Measurements from ENCODE around the gene SPRR1A. TPM values are rescaled to one million over a fixed set of nuclear protein-coding genes. Genes with fewer than 3 reads are reported as not detected.

Gene SPRR1A
- polyA plus RNA-seq, 3 donors = not detected

- DNase-seq = no peak
These were observed 47.0 kb downstream of the SPRR1A start, which contains the start of gene SPRR1B for GRCh38 chr1:153030895-153031294. Gene SPRR1B (plus strand): TSS chr1:153031203. CDS start chr1:153032346, 1,143 bp downstream.

- no peak for DNase-seq
These were observed 48.2 kb downstream of the SPRR1A start for GRCh38 chr1:153032073-153032472.

GRCh38 chr1:153032677-153033308, 48.9 kb downstream of the SPRR1A start:
- peak; percentile 12 for DNase-seq

GRCh38 chr1:153035211-153035610, 51.3 kb downstream of the SPRR1A start:
- DNase-seq = no peak

Other genes starting within 250 kb of the SPRR1A start
- gene KPRP, start 226.1 kb upstream of the SPRR1A start, polyA plus RNA-seq (ENCODE audit: insufficient read length in 3 of 3) = not detected
- gene LCE1F, start 208.9 kb upstream of the SPRR1A start, polyA plus RNA-seq (ENCODE audit: insufficient read length in 3 of 3) = not detected
- gene LCE1E, start 197.8 kb upstream of the SPRR1A start, polyA plus RNA-seq (ENCODE audit: insufficient read length in 3 of 3) = not detected
- gene LCE1D, start 187.4 kb upstream of the SPRR1A start, polyA plus RNA-seq (ENCODE audit: insufficient read length in 3 of 3) = not detected
- not detected for gene LCE1C, start 177.4 kb upstream of the SPRR1A start, polyA plus RNA-seq (ENCODE audit: insufficient read length in 3 of 3)
- gene LCE1B, start 172.1 kb upstream of the SPRR1A start, polyA plus RNA-seq (ENCODE audit: insufficient read length in 3 of 3) = not detected
- gene LCE1A, start 156.6 kb upstream of the SPRR1A start, polyA plus RNA-seq (ENCODE audit: insufficient read length in 3 of 3) = not detected
- gene LCE6A, start 141.2 kb upstream of the SPRR1A start, polyA plus RNA-seq (ENCODE audit: insufficient read length in 3 of 3) = not detected
- not detected for gene LCE7A, start 124.1 kb upstream of the SPRR1A start, polyA plus RNA-seq (ENCODE audit: insufficient read length in 3 of 3)
- gene SMCP, start 105.8 kb upstream of the SPRR1A start, polyA plus RNA-seq (ENCODE audit: insufficient read length in 3 of 3) = not detected
- gene IVL, start 75.5 kb upstream of the SPRR1A start, polyA plus RNA-seq (ENCODE audit: insufficient read length in 3 of 3) = under 1 TPM; 0.16 to 0.36 (median 0.21) TPM
- not detected for gene SPRR5, start 36.9 kb upstream of the SPRR1A start, polyA plus RNA-seq (ENCODE audit: insufficient read length in 3 of 3)
- gene SPRR4, start 13.4 kb upstream of the SPRR1A start, polyA plus RNA-seq (ENCODE audit: insufficient read length in 3 of 3) = not detected
- under 1 TPM in 1 of 3 donors, not detected in 2; 0.23 TPM for gene SPRR3, start 17.7 kb downstream of the SPRR1A start, polyA plus RNA-seq (ENCODE audit: insufficient read length in 3 of 3)
- not detected for gene SPRR1B, start 47.1 kb downstream of the SPRR1A start, polyA plus RNA-seq (ENCODE audit: insufficient read length in 3 of 3)
- gene SPRR2D, start 57.0 kb downstream of the SPRR1A start, polyA plus RNA-seq (ENCODE audit: insufficient read length in 3 of 3) = under 1 TPM in 1 of 3 donors, not detected in 2; 0.14 TPM
- not detected for gene SPRR2A, start 73.4 kb downstream of the SPRR1A start, polyA plus RNA-seq (ENCODE audit: insufficient read length in 3 of 3)
- under 1 TPM in 1 of 3 donors, not detected in 2; 0.16 TPM for gene SPRR2B, start 87.5 kb downstream of the SPRR1A start, polyA plus RNA-seq (ENCODE audit: insufficient read length in 3 of 3)
- gene SPRR2E, start 110.4 kb downstream of the SPRR1A start, polyA plus RNA-seq (ENCODE audit: insufficient read length in 3 of 3) = not detected
- gene SPRR2F, start 129.4 kb downstream of the SPRR1A start, polyA plus RNA-seq (ENCODE audit: insufficient read length in 3 of 3) = not detected
- not detected for gene SPRR2G, start 166.8 kb downstream of the SPRR1A start, polyA plus RNA-seq (ENCODE audit: insufficient read length in 3 of 3)
- not detected for gene LELP1, start 219.3 kb downstream of the SPRR1A start, polyA plus RNA-seq (ENCODE audit: insufficient read length in 3 of 3)
- gene PRR9, start 233.5 kb downstream of the SPRR1A start, polyA plus RNA-seq (ENCODE audit: insufficient read length in 3 of 3) = not detected